ENCODE results near the gene DDX10.

Gene DDX10

DNA sequence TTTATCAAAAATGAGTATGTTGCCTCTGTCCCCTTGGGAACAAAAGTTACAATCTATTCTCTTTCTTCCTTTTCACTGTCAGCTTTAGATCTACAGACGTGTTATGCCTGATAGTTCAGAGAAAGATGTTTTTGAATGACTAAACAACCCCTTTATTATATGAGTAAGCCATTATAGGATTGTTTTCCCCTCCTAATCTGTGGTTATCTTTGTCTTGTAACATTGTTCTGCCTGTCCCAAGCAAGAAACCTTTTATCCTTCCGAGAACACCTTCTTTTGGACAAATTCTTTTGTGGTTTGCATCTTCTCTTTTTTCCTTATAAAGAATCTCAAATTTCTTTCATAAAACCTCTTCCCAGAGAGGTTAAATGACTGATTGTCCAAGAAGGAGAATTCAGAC lies 208.4 kb downstream of the DDX10 start:
- DNase-seq (ENCODE audit: low spot score): no peak
- no peak overlapping the region for H3K27ac ChIP-seq
- no peak overlapping the region for H3K4me3 ChIP-seq
- TF ChIP-seq, protein P1, sequence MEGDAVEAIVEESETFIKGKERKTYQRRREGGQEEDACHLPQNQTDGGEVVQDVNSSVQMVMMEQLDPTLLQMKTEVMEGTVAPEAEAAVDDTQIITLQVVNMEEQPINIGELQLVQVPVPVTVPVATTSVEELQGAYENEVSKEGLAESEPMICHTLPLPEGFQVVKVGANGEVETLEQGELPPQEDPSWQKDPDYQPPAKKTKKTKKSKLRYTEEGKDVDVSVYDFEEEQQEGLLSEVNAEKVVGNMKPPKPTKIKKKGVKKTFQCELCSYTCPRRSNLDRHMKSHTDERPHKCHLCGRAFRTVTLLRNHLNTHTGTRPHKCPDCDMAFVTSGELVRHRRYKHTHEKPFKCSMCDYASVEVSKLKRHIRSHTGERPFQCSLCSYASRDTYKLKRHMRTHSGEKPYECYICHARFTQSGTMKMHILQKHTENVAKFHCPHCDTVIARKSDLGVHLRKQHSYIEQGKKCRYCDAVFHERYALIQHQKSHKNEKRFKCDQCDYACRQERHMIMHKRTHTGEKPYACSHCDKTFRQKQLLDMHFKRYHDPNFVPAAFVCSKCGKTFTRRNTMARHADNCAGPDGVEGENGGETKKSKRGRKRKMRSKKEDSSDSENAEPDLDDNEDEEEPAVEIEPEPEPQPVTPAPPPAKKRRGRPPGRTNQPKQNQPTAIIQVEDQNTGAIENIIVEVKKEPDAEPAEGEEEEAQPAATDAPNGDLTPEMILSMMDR (IDR thresholded peaks at IDR 0.05): no peak

GRCh38 chr11:108873941-108874340 lies 209.1 kb downstream of the DDX10 start:
- Histone ChIP-seq H3K4me3 (no peak overlapping the region), H3K27ac (no peak overlapping the region)
- TF ChIP-seq, protein P1 (IDR thresholded peaks at IDR 0.05): no peak
- DNase-seq (ENCODE audit: low spot score): no peak

DNA sequence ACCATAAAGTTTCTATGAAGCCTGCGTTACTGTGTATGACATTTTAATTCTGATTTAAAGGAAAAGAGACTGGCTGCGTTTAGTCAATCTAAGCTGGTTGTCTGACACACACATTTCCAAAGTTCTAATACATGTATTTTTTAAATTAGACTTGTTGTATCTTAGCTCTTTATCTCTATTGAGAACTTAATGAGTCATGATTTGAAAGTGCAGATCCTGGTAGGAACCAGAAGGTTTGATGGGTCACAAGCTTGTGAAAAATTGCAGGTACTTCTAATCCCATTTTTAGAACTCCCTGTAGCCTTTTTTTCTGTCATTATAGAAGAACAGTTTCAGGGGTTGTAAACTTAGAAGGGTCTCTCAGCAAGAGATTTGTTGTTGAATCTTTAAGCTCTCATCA lies 210.3 kb downstream of the DDX10 start:
- no peak for DNase-seq (ENCODE audit: low spot score)

DNA sequence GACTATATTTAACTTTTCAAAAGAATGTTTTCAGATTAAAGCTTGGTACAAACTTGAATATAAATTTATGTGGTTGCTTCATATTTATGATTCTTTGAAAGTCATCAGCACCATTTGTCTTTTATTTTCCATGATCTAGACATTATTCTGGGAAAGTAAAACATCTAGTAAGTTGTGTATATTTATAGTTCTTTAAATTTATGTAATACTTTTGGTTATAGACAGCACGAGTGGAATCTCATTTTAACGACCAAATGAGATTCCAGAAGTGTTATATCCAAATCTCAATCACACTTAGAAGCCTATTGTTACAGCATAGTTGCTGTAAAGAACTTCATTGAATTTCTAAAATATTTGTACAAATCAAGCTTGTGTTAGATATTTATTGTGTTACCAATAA lies 212.3 kb downstream of the DDX10 start:
- no peak for DNase-seq (ENCODE audit: low spot score)
- Histone ChIP-seq H3K4me3 (no peak overlapping the region), H3K27ac (no peak overlapping the region)
- TF ChIP-seq, protein P1 (IDR thresholded peaks at IDR 0.05): no peak

More for the DNA sequence above, 210.3 kb downstream of the DDX10 start:
- TF ChIP-seq, protein P1 (IDR thresholded peaks at IDR 0.05): no peak
- Histone ChIP-seq H3K27ac (no peak overlapping the region), H3K4me3 (no peak overlapping the region)

GRCh38 chr11:108880510-108880909 lies 215.6 kb downstream of the DDX10 start:
- TF ChIP-seq, protein P1 (IDR thresholded peaks at IDR 0.05): no peak
- no peak for DNase-seq (ENCODE audit: low spot score)
- H3K4me3 ChIP-seq: no peak overlapping the region
- no peak overlapping the region for H3K27ac ChIP-seq

GRCh38 chr11:108881131-108881530 lies 216.3 kb downstream of the DDX10 start:
- Histone ChIP-seq H3K4me3 (no peak overlapping the region), H3K27ac (no peak overlapping the region)
- TF ChIP-seq, protein P1 (IDR thresholded peaks at IDR 0.05): no peak
- no peak for DNase-seq (ENCODE audit: low spot score)

GRCh38 chr11:108882211-108882831 lies 217.5 kb downstream of the DDX10 start:
- DNase-seq (ENCODE audit: low spot score): no peak

More at GRCh38 chr11:108882211-108882831, 217.5 kb downstream of the DDX10 start:
- no peak overlapping the region for H3K4me3 ChIP-seq
- H3K27ac ChIP-seq: no peak overlapping the region
- TF ChIP-seq, protein P1 (IDR thresholded peaks at IDR 0.05): no peak
